OCI-LY7 (cell line): ENCODE results near the gene CTNNA2. TPM values are rescaled to one million over a fixed set of nuclear protein-coding genes. Genes with fewer than 3 reads are reported as not detected.

Experiments
- BruUV-seq: library from RNA; stranded (reverse); fragments of 400-500 nt; replicated peaks from 2 replicates; lab custom pipeline; 2021; lab: Mats Ljungman, UMichigan
- CTCF ChIA-PET: fragments of 300-600 bp; sonication (Branson Sonifier 250); formaldehyde crosslinking; loops from one replicate; lab custom pipeline; 2022; ENCODE audit warnings: antibody characterized with exemption; ENCODE audit not compliant: unreplicated experiment; lab: Charles Lee
- POLR2A ChIA-PET: fragments of 300-600 bp; sonication (Branson Sonifier 250); formaldehyde crosslinking; loops from one replicate; lab custom pipeline; 2022; ENCODE audit warnings: antibody characterized with exemption; lab: Charles Lee
- DNase-seq: peaks from one replicate; pipeline ENCODE4 v3.0.0-alpha.2; 2015; ENCODE audit warnings: low spot score
- H2AFZ ChIP-seq: fragments of 200-600 bp; sonication (generic), shearing (Covaris generic); 2 replicates; pipeline ENCODE4 v1.6.1; 2014; ENCODE audit warnings: mild to moderate bottlenecking, antibody characterized with exemption, low read length, moderate library complexity
- H3K27ac ChIP-seq: fragments of 200-600 bp; sonication (generic); 2 replicates; pipeline ENCODE4 v1.5.1; 2014; ENCODE audit warnings: mixed run types, low read depth, mild to moderate bottlenecking, moderate library complexity, low read length, inconsistent platforms; ENCODE audit not compliant: poor library complexity, severe bottlenecking
- H3K36me3 ChIP-seq: fragments of 200-600 bp; sonication (generic); 2 replicates; pipeline ENCODE4 v1.6.1; 2014; ENCODE audit warnings: mild to moderate bottlenecking, antibody characterized with exemption, low read length, moderate library complexity, mixed read lengths; ENCODE audit not compliant: insufficient read depth
- H3K4me1 ChIP-seq: fragments of 200-600 bp; sonication (generic); 2 replicates; pipeline ENCODE4 v1.5.1; 2014; ENCODE audit warnings: mild to moderate bottlenecking, low read length; ENCODE audit not compliant: insufficient read depth, poor library complexity, severe bottlenecking
- H3K4me2 ChIP-seq: fragments of 200-600 bp; sonication (generic); 2 replicates; pipeline ENCODE4 v1.6.1; 2014; ENCODE audit warnings: mild to moderate bottlenecking, low read length
- H3K4me3 ChIP-seq: fragments of 200-600 bp; sonication (generic); 2 replicates; pipeline ENCODE4 v1.5.1; 2014; ENCODE audit warnings: mild to moderate bottlenecking, low read depth, low read length; ENCODE audit not compliant: poor library complexity, severe bottlenecking
- H3K79me2 ChIP-seq: fragments of 200-600 bp; sonication (generic); 2 replicates; pipeline ENCODE4 v1.6.1; 2016; ENCODE audit warnings: low read depth, mild to moderate bottlenecking, low read length, moderate library complexity, mixed read lengths; ENCODE audit not compliant: insufficient read depth
- H3K9me2 ChIP-seq: fragments of 200-600 bp; sonication (generic); 2 replicates; pipeline ENCODE4 v1.6.1; 2016; ENCODE audit warnings: mild to moderate bottlenecking, low read length, mixed read lengths; ENCODE audit not compliant: insufficient read depth
- H3K9me3 ChIP-seq: fragments of 200-600 bp; sonication (generic); 2 replicates; pipeline ENCODE4 v1.6.1; 2014; ENCODE audit warnings: mild to moderate bottlenecking, mixed run types, low read length, mixed read lengths
- H4K20me1 ChIP-seq: fragments of 200-600 bp; sonication (generic); 2 replicates; pipeline ENCODE4 v1.6.1; 2014; ENCODE audit warnings: mild to moderate bottlenecking, antibody characterized with exemption, low read length, moderate library complexity, mixed read lengths; ENCODE audit not compliant: insufficient read depth
- CTCF ChIP-seq: fragments of 200-600 bp; sonication (generic); conservative IDR thresholded peaks from 2 replicates; pipeline ENCODE4 v1.5.1; 2014; ENCODE audit warnings: mild to moderate bottlenecking, antibody characterized with exemption, low read length, moderate library complexity, mixed read lengths
- EZH2phosphoT487 ChIP-seq: fragments of 200-600 bp; sonication (generic); IDR thresholded peaks from 2 replicates; pipeline ENCODE4 v1.6.1; 2018; ENCODE audit warnings: low read depth, borderline replicate concordance, mild to moderate bottlenecking, mixed run types, antibody characterized with exemption, low read length, moderate library complexity, mixed read lengths
- intact Hi-C: fragments of 100-400 bp; cut with micrococcal nuclease; formaldehyde crosslinking; loops from one replicate; pipeline ENCODE4 v1.10.0; 2022; ENCODE audit not compliant: unreplicated experiment
- total RNA-seq, 2 experiments: library from RNA; depleted of rRNA in 1 of 2; stranded (reverse); fragments of >200 nt in 1 of 2; shearing (Covaris generic) in 1 of 2; gene quantifications; 2 replicates each; pipeline ENCODE4 v1.2.3, GENCODE V29; 2014 to 2022

CTNNA2 gene
- total RNA-seq, 2 experiments from 2014 or later: 0.19 to 2.7 TPM

- no peak for DNase-seq
- H3K36me3 ChIP-seq: no peaks in the 10 kb centered on the region
- no peaks in the 10 kb centered on the region for H3K9me3 ChIP-seq
- no peaks in the 10 kb centered on the region for H3K79me2 ChIP-seq
- no peak overlapping the region for H3K4me2 ChIP-seq
- H4K20me1 ChIP-seq: no peaks in the 10 kb centered on the region
- H3K4me3 ChIP-seq: no peak overlapping the region
- H3K27ac ChIP-seq: no peak overlapping the region
- ChIA-PET POLR2A (interaction anchor here (2.1 kb wide), 1 partner anchor 12 kb away, joined by 5 read pairs; no protein-coding TSS in a partner anchor), CTCF (no interaction called here)
- no peaks in the 10 kb centered on the region for H3K9me2 ChIP-seq
- H2AFZ ChIP-seq: no peak overlapping the region
- no peak for TF ChIP-seq EZH2phosphoT487
- TF ChIP-seq CTCF: no peak
- no peaks in the 10 kb centered on the region for H3K4me1 ChIP-seq
- intact Hi-C loops: no loop called here
- no TSS peak for BruUV-seq
Measured at GRCh38 chr2:80634590-80634989, 1121.7 kb downstream of the CTNNA2 start.

GRCh38 chr2:80638783-80639182 is 1125.9 kb downstream of the CTNNA2 start:
- Histone ChIP-seq H3K4me1 (no peaks in the 10 kb centered on the region), H3K36me3 (no peaks in the 10 kb centered on the region), H3K79me2 (no peaks in the 10 kb centered on the region), H4K20me1 (no peaks in the 10 kb centered on the region), H3K9me2 (no peaks in the 10 kb centered on the region), H2AFZ (no peak overlapping the region), H3K27ac (no peak overlapping the region), H3K9me3 (no peaks in the 10 kb centered on the region), H3K4me2 (no peak overlapping the region), H3K4me3 (no peak overlapping the region)
- TF ChIP-seq CTCF (no peak), EZH2phosphoT487 (no peak)
- CTCF ChIA-PET: no interaction called here
- no TSS peak for BruUV-seq
- no peak for DNase-seq
- POLR2A ChIA-PET: interaction anchor here (0.6 kb wide), 1 partner anchor 43 kb away, joined by 4 read pairs; no protein-coding TSS in a partner anchor
- intact Hi-C loops: no loop called here

- Histone ChIP-seq H3K36me3 (no peaks in the 10 kb centered on the region), H3K79me2 (no peaks in the 10 kb centered on the region), H2AFZ (no peak overlapping the region), H3K27ac (no peak overlapping the region), H3K4me3 (no peak overlapping the region), H3K4me1 (no peaks in the 10 kb centered on the region), H3K9me2 (no peaks in the 10 kb centered on the region), H4K20me1 (no peaks in the 10 kb centered on the region), H3K4me2 (no peak overlapping the region), H3K9me3 (no peaks in the 10 kb centered on the region)
- TF ChIP-seq EZH2phosphoT487 (no peak), CTCF (no peak)
- intact Hi-C loops: no loop called here
- ChIA-PET CTCF (no interaction called here), POLR2A (interaction anchor here (1.4 kb wide), 1 partner anchor 10 kb away, joined by 5 read pairs; no protein-coding TSS in a partner anchor)
- BruUV-seq: no TSS peak
- DNase-seq: no peak
Measured at GRCh38 chr2:80642465-80642864, 1129.6 kb downstream of the CTNNA2 start.
